SK-MEL-5 (cell line): ENCODE data around the gene CAPN7. TPM values are rescaled to one million over a fixed set of nuclear protein-coding genes. Genes with fewer than 3 reads are reported as not detected.
"Not testable (repeated sequence)": the region's sequence is repeated elsewhere in the genome, so short reads cannot be mapped to it uniquely, and the experiment has no call there.

Experiments
- DNase-seq: peaks from one replicate; pipeline ENCODE4 v3.0.0-alpha.2; 2016; ENCODE audit warnings: low read depth, low spot score
- in situ Hi-C: cut with HindIII; loops from 2 replicates; pipeline ENCODE4 v1.10.0; 2016; ENCODE audit warnings: low sequenced_read_pairs, high pct_unique_total_duplicates, low pct_unique_long_range_greater_than_20kb
- polyA plus RNA-seq, 2 experiments: library from polyadenylated mRNA; depleted of rRNA; stranded (reverse); fragments of >200 nt; gene quantifications; 2 replicates each; pipeline ENCODE4 v1.2.3, GENCODE V29; 2015
- total RNA-seq: library from RNA; depleted of rRNA; stranded (reverse); fragments of >200 nt; shearing (Covaris generic); gene quantifications from 2 replicates; pipeline ENCODE4 v1.2.3, GENCODE V29; 2014; rRNA removed

CAPN7 gene
- 36.0 and 45.5 TPM in 2 replicates for total RNA-seq
- polyA plus RNA-seq (2015; cell fraction: cytosol; rRNA removed), result 36.1 and 48.5 TPM in 2 replicates
- polyA plus RNA-seq (2015; cell fraction: nucleus; rRNA removed), result 41.6 and 44.4 TPM in 2 replicates

DNA sequence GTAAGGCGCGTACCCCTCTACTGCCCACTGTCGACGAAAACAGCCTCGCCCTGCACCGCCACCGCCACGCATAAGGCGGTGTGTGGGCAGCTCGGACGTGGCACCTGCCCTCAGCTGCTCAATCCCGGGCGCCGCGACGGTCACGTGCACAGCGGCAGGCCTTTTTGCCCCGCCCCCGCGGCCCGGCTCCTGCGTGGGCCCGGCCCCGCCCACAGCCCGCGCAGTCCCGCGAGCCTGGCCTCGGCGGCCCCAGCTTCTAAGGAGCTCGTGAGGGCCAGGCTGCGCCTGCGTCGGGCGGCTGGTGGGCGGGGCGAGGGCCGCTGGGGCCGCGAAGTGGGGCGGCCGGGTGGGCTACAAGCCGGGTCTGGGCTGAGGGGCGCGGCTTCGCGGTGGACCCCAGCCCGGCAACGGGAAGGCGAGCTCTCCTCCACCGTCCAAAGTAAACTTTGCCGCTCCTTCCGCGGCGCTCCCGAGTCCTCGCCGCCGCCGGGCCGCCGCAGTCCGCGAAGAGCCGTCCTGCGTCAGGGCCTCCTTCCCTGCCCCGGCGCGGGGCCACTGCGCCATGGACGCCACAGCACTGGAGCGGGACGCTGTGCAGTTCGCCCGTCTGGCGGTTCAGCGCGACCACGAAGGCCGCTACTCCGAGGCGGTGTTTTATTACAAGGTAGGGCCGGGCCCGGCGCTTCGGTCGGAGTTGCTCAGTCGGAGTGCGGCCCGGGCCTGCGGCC is at the start of gene CAPN7:
Gene CAPN7 (plus strand): TSS at position 313 of the 728 bp plus-strand sequence. CDS start 250 bp downstream, at position 563.
- in situ Hi-C loops, result no loop called here
- DNase-seq, result peak; percentile 92

DNA sequence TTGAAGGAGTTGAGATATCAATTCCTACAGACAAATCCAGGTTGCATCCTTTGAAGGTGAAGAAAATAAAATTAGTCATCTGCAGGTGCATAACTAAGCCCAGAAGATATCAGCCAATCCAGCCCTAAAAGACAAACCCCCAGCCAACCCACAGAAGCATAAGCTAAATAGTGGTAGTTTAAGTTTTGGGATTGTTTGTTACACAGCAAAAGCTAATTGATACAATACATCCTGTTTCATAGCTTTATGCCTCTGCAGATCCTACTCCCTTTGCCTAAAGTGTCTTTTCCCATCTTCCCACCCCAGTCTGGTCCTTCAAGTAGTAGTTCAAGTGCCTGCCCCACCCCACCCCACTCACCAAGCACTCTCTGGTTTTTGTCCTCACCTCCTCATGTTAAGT is 48.6 kb upstream of the CAPN7 start:
- no peak for DNase-seq
- in situ Hi-C loops, result no loop called here

DNA sequence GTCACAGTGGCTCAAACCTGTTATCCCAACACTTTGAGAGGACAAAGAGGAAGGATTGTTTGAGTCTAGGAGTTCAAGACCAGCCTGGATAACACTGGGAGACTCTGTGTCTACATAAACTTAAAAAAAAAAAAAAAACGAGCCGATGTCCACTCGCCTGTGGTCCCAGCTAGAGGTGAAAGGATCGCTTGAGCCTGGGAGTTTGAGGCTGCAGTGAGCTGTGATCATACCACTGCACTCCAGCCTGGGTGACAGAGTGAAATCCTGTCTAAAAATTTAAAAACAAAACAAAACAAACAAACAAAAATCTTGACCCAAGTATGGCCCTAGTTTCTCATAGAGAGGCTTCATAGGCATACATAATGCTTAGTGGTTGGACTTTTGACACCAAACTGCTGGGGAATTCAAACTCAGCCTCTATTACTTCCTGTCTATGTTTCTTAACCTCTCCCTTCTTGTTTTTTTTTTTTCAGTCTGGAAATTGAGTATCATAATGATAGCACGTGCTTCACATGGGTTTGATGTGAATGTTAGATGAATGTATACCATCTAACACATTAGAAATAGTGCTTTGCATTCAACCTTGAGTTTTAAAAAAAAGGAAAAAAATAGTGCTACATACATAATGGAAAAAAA is 46.4 kb upstream of the CAPN7 start:
- no peak for DNase-seq
- in situ Hi-C loops, result no loop called here

DNA sequence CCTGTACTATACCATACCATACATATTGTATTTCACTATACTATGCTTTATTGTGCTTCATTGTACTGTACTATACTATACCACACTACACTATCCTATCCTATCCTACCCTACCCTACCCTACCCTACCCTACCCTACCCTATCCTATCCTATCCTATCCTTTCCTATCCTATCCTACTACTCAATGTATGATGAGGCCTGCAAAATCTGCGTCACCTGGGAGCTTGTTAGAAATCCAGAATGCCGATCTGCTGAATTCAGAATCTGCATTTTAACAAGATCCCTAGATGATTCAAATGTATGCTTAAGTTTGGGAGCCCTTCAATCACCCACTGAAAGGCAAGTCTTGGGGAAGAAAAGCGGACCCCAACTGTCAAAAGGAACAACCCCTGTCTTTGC is 45.4 kb upstream of the CAPN7 start:
- DNase-seq, result no peak
- in situ Hi-C loops, result no loop called here

DNA sequence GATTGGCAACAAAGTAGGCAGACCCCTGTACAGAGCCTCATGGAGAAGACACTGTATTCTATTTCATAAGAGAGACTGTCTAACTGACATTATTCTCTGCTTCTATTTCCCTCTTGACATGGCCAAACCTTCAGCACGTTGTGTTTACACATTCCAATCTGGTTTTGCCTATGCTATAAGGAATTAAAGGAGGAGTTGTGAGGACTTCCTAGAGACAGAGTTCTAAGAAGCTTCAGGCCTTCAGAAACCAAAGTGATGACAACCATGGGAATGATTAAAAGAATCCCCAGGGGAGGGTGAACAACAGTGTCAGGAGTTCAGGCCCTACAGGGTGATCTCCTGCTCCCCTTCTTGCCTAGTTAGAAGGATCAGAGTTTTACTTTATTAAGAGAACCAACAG is 44.9 kb upstream of the CAPN7 start:
- in situ Hi-C loops, result no loop called here
- DNase-seq, result no peak

DNA sequence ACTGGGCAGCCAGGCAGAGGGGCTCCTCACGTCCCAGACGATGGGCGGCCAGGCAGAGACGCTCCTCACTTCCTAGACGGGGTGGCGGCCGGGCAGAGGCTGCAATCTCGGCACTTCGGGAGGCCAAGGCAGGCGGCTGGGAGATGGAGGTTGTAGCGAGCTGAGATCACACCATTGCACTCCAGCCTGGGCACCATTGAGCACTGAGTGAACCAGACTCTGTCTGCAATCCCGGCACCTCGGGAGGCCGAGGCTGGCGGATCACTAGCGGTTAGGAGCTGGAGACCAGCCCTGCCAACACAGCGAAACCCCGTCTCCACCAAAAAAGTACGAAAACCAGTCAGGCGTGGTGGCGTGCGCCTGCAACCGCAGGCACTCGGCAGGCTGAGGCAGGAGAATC is 42.4 kb upstream of the CAPN7 start:
- in situ Hi-C loops, result not testable (repeated sequence)

DNA sequence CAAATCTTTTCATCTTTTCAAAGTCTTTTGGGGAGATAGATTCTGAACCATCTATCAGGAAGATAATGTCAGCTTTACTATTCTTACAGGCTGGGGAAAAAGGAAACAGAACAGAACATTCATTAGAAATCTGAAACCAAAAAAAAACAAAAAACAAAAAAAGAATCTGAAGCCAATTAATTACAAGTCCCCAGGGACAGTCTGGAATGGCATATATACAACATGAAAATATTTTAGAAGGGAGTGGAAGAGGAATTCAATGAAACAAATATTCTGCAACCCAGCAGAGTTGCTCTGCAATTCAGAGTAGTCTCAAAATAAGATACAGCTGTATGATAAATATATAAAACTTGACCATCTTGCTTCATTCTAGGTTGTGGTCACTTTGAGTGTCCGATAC is 41.7 kb upstream of the CAPN7 start:
- in situ Hi-C loops, result no loop called here

More for the DNA sequence above, 42.4 kb upstream of the CAPN7 start:
- not testable (repeated sequence) for DNase-seq

DNA sequence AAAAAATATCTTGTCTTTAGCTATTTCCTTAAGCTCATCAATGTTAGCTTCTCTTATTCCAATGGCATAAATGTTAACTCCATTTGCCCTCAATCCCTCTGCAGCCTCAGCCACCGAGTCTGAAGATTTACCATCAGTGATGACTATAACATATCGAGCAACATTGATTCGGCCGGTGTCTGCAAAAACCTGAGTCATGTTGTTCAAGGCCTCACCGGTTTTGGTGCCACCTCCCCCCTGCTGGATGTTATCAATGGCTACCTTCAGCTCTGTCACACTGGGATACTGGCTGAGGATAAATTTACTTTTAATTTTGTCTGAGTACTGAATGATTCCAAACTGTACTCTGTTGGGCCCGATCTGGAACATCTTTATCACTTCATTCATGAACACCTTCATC is 41.0 kb upstream of the CAPN7 start:
- DNase-seq, result no peak
- in situ Hi-C loops, result no loop called here

More for the DNA sequence above, 41.7 kb upstream of the CAPN7 start:
- DNase-seq, result no peak

DNA sequence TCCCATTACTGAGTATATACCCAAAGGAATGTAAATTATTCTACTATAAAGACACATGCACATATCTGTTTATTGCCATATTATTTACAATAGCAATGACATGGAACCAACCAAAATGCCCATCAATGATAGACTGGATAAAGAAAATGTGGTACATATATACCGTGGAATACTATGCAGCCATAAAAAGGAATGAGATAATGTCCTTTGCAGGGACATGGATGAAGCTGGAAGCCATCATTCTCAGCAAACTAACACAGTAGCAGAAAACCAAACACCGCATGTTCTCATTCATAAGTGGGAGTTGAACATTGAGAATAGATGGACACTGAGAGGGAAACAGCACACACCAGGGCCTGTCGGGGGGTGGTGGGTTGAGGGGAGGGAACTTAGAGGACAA is 39.7 kb upstream of the CAPN7 start:
- in situ Hi-C loops, DNase-seq: not testable (repeated sequence)

DNA sequence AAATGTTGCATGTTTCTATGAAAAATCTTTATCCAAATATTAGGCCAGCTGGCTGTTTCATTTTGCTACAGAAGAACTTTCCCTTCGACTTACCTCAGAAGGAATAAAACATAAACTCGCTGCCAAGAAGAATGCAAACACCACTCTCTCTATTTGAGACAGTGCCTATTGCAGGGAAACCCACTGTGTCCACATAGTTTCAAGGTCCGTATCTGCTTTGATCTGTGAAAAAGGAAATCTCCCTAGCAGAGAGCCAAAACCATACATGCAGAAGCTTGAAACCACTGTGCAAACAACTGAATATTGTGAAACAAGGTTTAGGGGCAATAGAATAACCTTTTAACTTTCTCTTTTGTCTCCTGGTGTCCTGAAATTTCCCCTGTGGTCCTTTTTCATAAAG is 35.0 kb upstream of the CAPN7 start:
- in situ Hi-C loops, result no loop called here
- no peak for DNase-seq

DNA sequence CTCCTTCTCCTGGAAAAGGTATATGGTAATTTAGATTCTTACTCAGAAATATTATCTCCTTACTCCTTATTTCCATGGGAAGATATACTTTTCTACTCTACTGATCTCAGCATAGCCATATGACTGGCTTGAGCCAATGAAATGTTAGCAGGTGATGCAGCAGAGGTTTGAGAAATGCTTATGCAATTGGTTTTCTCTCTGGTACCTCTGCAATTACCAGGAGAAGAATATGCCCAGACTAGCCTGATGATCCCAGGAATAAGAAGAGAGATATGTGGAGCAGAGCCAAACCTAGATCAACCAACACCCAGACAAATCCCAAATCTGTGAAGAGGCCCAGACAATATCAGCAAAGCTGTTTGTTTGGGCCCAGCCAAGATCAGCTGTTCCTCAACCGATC is 33.2 kb upstream of the CAPN7 start:
- DNase-seq, result no peak
- in situ Hi-C loops, result no loop called here

DNA sequence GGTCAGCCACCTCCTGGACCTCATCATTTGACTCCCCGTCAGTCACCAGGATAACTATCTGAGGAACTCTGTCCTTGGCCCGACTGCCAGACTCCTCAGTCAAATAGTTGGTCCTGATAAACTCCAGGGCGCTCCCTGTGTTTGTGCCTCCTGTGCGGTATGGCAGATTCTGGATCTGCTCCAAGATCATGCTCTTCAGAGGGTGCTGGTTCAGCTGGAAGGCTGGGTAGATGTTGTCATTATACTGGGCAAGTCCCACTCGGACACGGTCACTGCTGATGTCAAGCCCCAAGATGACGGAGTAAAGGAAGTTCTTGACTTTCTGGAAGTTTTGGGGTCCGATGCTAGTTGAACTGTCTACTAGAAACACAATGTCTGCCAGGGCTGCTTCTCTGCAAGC is 31.1 kb upstream of the CAPN7 start:
- in situ Hi-C loops, result no loop called here
- DNase-seq, result no peak

DNA sequence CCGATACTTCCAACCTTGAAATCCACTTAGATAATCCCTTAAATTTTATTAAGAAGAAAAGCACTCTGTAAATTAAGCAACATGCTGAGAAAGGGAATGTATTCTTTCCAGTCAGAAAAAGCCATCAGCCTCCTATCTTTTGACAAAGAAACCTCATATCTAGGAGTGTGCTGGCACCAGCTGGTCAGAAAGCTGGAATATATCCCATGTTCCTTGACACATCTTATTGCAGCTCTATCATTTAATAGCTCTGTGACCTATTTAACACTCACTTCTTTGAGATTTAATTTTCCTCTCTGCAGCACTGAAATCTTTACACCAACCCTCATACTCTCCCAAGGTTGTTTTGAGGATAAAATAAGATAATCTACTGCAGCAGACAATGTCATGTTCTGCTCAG is 30.4 kb upstream of the CAPN7 start:
- in situ Hi-C loops, result no loop called here
- DNase-seq, result no peak

DNA sequence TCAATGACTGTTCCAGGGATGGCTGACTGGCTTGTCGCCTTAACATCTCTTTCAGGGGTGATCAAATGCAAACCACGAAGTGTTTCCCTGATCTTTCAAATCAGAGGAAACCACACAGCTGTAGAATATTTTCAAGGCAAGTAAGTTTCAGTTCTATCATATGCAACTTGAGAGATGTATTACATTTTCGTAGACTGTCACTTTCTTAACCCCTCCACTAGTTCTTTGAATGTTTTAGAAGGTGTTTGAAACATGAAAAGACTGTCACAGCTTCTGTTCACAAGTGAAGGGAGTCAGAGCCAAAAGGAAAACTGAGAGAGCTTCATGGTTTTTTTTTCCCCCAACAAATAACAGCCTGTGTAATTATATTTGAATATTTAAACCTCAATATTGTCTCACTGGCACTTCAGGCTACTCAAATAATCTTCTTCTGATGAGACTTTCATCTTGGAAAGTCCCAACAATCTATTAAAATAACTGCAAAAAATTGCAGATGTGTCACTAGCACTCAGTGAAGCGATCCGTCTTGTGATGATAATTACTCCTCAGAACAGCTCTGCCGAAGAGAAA is 25.9 kb upstream of the CAPN7 start:
- no peak for DNase-seq
- in situ Hi-C loops, result no loop called here

DNA sequence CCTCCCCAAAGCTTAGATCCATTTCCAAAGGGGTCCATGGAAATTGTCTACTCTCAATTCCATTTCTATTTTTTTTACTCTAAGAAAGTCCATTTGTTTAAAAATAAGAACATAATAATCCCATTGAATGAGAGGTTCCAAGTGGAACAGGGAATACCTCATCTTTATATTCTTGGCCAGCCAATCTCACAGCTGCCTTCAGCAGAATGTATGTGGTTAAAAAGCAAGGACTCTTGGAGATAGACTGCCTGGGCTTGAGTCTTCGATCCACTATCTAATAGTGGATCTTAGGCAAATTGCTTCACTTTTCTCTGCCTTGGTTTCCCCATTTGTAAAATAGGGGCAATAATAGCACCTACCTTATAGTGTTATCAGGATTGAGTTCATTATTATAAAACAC is 24.5 kb upstream of the CAPN7 start:
- in situ Hi-C loops, result no loop called here
- DNase-seq, result no peak

DNA sequence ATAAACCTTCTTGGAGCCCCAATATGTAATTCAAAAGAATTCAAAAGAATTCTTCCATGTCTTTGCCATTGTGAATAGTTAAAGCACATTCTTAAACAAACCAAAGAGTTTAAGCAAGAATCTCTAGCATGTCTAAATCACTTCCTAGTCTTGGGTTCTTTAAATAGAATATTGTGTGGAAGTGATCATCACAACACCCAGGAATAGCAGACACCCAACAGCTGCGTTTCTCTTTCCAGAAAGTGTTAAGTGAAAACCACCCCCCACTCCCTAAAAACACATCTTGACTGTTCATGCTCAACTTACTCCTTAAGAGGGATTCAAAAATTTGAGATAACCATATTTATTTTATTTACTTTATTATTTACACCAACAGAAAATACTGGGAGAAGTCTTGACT is 24.1 kb upstream of the CAPN7 start:
- in situ Hi-C loops, result no loop called here
- no peak for DNase-seq

DNA sequence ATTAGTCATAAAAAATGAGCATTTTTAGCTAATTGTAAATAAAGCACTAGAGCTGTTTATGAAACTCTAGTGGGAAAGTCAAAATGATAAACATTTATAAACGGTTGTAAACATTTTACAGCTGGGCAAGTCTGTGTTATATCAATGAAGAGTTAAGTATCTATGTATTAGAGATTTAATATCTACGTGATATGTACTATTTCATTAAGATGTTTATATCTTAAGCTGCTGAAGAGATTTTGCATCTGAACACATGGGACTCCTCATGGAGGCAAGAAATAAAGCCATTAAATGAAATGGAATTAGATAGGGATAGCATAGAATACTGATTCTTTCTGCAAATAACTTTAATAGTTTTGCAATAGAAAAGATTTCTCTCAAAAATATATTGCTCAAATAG is 23.0 kb upstream of the CAPN7 start:
- DNase-seq, result no peak

DNA sequence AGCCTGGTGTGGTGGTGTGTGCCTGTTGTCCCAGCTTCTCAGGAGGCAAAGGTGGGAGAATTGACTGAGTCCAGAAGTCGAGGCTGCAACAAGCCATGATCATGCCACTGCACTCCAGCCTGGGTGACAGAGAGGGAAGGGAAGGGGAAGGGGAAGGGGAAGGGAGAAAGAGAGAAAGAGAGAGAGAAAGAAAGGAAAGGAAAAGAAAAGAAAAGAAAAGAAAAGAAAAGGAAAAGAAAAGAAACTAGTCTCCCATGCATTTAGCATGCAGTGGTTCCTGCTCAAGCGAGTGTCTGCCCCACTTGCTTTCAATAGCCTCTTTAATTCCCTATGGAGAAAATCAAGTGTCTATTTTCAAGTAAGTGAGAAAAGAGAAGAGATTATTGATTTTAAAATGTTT is 20.6 kb upstream of the CAPN7 start:
- in situ Hi-C loops, result no loop called here
- DNase-seq, result no peak

More for the DNA sequence above, 23.0 kb upstream of the CAPN7 start:
- in situ Hi-C loops, result no loop called here

DNA sequence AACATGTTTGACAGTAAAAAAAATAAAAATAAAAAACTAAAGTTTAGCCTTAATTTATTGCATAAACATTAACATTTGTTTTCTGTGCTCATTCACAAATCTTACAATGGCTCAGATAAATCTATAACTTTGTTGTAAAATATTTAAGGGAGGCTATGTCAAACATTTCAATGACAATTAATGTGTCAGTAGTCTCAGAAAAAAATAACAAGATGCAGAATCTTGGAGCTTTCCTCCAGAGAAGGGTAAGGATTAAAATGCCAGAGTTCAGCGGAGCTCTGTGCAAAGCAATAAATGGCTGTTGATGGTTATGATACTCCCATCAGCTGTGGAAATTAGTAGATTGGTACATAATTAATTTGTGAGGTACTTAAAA is 20.0 kb upstream of the CAPN7 start:
- DNase-seq, result no peak
- in situ Hi-C loops, result no loop called here
